ENCODE measurements around the gene FSD1. TPM values are rescaled to one million over a fixed set of nuclear protein-coding genes. Genes with fewer than 3 reads are reported as not detected.
A peak's percentile ranks its signal among the peaks of the same experiment; 100 is the strongest.

FSD1 gene
- polyA plus RNA-seq, 1 donor from 2014 or later, result 114 TPM

DNA sequence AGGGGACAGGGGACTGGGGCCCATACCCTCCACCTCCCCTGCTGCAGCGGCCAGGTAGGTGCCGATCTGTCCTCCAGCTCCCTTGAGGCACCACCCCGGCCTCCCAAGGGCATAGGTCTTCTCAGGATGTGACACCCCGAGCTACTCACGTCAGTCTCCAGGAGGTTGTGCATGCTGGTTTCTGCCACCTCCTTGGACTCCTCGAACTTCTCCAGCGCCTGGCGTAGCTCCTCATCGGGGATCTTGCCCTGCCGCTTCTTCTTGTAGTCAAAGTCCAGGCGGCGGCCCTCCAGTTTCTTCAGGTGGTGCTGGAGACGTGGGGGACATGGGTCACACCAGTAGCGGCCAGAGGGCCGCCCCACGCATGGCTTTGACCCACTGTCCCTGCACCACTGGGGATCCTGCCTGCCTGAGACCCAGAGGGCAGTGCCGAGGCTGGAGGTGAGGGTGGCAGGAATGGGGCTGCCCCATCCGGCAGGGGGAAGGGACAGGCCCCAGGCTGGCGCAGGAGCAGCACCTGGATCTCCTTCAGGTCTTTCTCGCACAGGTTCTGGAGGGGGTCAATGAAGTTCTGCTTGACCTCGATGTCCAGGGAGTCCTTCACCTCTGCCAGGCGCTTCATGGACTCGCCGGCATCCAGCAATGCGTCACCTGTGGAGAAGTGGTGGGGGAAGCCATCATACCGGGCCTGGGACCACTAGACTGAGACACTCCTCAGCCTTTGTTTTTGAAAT lies 59.3 kb downstream of the FSD1 start:
- H3K27ac ChIP-seq (ENCODE audit: low read length), result no peak overlapping the region
- H4K20me1 ChIP-seq (ENCODE audit: insufficient read depth), result no peaks in the 10 kb centered on the region

DNA sequence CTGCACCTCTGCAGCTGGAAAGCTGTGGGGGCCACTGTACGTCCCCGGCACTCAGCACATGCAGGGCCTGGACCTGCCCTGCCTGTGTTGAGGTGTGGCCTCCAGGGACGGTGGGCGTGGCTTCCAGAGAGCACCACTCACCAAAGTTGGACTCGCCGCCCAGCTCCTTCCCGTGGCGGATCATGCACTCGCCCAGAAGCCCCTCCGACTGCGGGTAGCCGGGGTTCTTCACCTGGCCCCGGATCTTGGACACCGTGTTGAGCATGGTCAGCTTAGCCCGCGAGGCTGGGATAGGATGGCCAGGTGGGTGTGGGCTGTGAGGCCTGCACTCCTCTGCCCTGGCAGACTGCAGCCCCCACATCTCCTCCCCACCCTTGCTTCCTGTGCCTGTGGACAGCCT lies 60.9 kb downstream of the FSD1 start:
- Histone ChIP-seq H3K9ac (ENCODE audit: low read length) (no peak overlapping the region), H4K20me1 (ENCODE audit: insufficient read depth) (no peaks in the 10 kb centered on the region), H3K27ac (ENCODE audit: low read length) (no peak overlapping the region), H3K79me2 (replicated peaks; ENCODE audit: insufficient read depth, low read length) (no peaks in the 10 kb centered on the region), H3K4me2 (ENCODE audit: low read length) (no peak overlapping the region), H3F3A (ENCODE audit: insufficient read depth, low read length, poor library complexity, severe bottlenecking) (no peaks in the 10 kb centered on the region), H3K9me3 (ENCODE audit: low read length) (no peaks in the 10 kb centered on the region), H3K4me3 (ENCODE audit: low read length) (no peak overlapping the region), H3K36me3 (ENCODE audit: insufficient read depth, low read length) (no peaks in the 10 kb centered on the region), H3K27me3 (ENCODE audit: insufficient read depth, low read depth, low read length) (no peaks in the 10 kb centered on the region), H3K9me2 (ENCODE audit: insufficient read depth, low read length) (no peaks in the 10 kb centered on the region), H2AFZ (ENCODE audit: low read depth, low read length) (no peak overlapping the region)
- TF ChIP-seq RAD21 (conservative IDR thresholded peaks at IDR 0.05), result no peak
- no peak for TF ChIP-seq EP300 (conservative IDR thresholded peaks at IDR 0.05; ENCODE audit: poor library complexity, severe bottlenecking)
- TF ChIP-seq, protein P1, sequence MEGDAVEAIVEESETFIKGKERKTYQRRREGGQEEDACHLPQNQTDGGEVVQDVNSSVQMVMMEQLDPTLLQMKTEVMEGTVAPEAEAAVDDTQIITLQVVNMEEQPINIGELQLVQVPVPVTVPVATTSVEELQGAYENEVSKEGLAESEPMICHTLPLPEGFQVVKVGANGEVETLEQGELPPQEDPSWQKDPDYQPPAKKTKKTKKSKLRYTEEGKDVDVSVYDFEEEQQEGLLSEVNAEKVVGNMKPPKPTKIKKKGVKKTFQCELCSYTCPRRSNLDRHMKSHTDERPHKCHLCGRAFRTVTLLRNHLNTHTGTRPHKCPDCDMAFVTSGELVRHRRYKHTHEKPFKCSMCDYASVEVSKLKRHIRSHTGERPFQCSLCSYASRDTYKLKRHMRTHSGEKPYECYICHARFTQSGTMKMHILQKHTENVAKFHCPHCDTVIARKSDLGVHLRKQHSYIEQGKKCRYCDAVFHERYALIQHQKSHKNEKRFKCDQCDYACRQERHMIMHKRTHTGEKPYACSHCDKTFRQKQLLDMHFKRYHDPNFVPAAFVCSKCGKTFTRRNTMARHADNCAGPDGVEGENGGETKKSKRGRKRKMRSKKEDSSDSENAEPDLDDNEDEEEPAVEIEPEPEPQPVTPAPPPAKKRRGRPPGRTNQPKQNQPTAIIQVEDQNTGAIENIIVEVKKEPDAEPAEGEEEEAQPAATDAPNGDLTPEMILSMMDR (IDR thresholded peaks at IDR 0.05; ENCODE audit: poor library complexity, severe bottlenecking), result no peak
- no peak for TF ChIP-seq SMC3 (conservative IDR thresholded peaks at IDR 0.05; ENCODE audit: poor library complexity)
- no peak for TF ChIP-seq EZH2 (IDR thresholded peaks at IDR 0.05; ENCODE audit: borderline replicate concordance, insufficient read depth, low read length, poor library complexity, severe bottlenecking)
- TF ChIP-seq MXI1 (conservative IDR thresholded peaks at IDR 0.05; ENCODE audit: poor library complexity, severe bottlenecking), result no peak
- no peak for TF ChIP-seq TAF1 (IDR thresholded peaks at IDR 0.05; ENCODE audit: low read depth)
- TF ChIP-seq, protein P2, sequence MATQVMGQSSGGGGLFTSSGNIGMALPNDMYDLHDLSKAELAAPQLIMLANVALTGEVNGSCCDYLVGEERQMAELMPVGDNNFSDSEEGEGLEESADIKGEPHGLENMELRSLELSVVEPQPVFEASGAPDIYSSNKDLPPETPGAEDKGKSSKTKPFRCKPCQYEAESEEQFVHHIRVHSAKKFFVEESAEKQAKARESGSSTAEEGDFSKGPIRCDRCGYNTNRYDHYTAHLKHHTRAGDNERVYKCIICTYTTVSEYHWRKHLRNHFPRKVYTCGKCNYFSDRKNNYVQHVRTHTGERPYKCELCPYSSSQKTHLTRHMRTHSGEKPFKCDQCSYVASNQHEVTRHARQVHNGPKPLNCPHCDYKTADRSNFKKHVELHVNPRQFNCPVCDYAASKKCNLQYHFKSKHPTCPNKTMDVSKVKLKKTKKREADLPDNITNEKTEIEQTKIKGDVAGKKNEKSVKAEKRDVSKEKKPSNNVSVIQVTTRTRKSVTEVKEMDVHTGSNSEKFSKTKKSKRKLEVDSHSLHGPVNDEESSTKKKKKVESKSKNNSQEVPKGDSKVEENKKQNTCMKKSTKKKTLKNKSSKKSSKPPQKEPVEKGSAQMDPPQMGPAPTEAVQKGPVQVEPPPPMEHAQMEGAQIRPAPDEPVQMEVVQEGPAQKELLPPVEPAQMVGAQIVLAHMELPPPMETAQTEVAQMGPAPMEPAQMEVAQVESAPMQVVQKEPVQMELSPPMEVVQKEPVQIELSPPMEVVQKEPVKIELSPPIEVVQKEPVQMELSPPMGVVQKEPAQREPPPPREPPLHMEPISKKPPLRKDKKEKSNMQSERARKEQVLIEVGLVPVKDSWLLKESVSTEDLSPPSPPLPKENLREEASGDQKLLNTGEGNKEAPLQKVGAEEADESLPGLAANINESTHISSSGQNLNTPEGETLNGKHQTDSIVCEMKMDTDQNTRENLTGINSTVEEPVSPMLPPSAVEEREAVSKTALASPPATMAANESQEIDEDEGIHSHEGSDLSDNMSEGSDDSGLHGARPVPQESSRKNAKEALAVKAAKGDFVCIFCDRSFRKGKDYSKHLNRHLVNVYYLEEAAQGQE (IDR thresholded peaks at IDR 0.05; ENCODE audit: borderline replicate concordance), result no peak
- no peak for TF ChIP-seq POLR2AphosphoS5 (IDR thresholded peaks at IDR 0.05)

More for the DNA sequence above, 59.3 kb downstream of the FSD1 start:
- Histone ChIP-seq H3F3A (ENCODE audit: insufficient read depth, low read length, poor library complexity, severe bottlenecking) (no peaks in the 10 kb centered on the region), H3K9ac (ENCODE audit: low read length) (no peak overlapping the region), H3K9me2 (ENCODE audit: insufficient read depth, low read length) (no peaks in the 10 kb centered on the region), H3K4me2 (ENCODE audit: low read length) (no peak overlapping the region), H2AFZ (ENCODE audit: low read depth, low read length) (no peak overlapping the region), H3K36me3 (ENCODE audit: insufficient read depth, low read length) (no peaks in the 10 kb centered on the region), H3K79me2 (replicated peaks; ENCODE audit: insufficient read depth, low read length) (no peaks in the 10 kb centered on the region), H3K27me3 (ENCODE audit: insufficient read depth, low read depth, low read length) (no peaks in the 10 kb centered on the region), H3K4me3 (ENCODE audit: low read length) (no peak overlapping the region), H3K9me3 (ENCODE audit: low read length) (no peaks in the 10 kb centered on the region)
- TF ChIP-seq SMC3 (conservative IDR thresholded peaks at IDR 0.05; ENCODE audit: poor library complexity), result no peak
- TF ChIP-seq, protein P2 (IDR thresholded peaks at IDR 0.05; ENCODE audit: borderline replicate concordance), result no peak
- TF ChIP-seq EP300 (conservative IDR thresholded peaks at IDR 0.05; ENCODE audit: poor library complexity, severe bottlenecking), result no peak
- TF ChIP-seq POLR2AphosphoS5 (IDR thresholded peaks at IDR 0.05), result peak; percentile 24
- TF ChIP-seq TAF1 (IDR thresholded peaks at IDR 0.05; ENCODE audit: low read depth), result no peak
- TF ChIP-seq RAD21 (conservative IDR thresholded peaks at IDR 0.05), result no peak
